Mesenchymal stem cell (in vitro differentiated cells and primary cell): ENCODE results near the gene USH2A.

Experiments
- DNase-seq: peaks from one replicate; pipeline ENCODE4 v3.0.0-alpha.2; 2013
- H2AFZ ChIP-seq: one replicate; pipeline ENCODE4 v1.6.1; 2013; ENCODE audit warnings: low read depth, mild to moderate bottlenecking, control low read depth, inconsistent platforms, low read length, moderate library complexity
- H2AK5ac ChIP-seq: 2 replicates; pipeline ENCODE4 v1.6.1; 2013; ENCODE audit warnings: low read length, moderate library complexity, mild to moderate bottlenecking, inconsistent platforms; ENCODE audit not compliant: severe bottlenecking
- H2BK120ac ChIP-seq: one replicate; pipeline ENCODE4 v1.6.1; 2013; ENCODE audit warnings: low read depth, mild to moderate bottlenecking, inconsistent platforms, low read length, moderate library complexity
- H2BK12ac ChIP-seq, 2 experiments: one replicate each; pipeline ENCODE4 v1.6.1; 2013; ENCODE audit warnings: inconsistent platforms in 2 of 2, low read length in 2 of 2, mild to moderate bottlenecking in 2 of 2, moderate library complexity in 2 of 2, control low read depth in 1 of 2
- H2BK15ac ChIP-seq: one replicate; pipeline ENCODE4 v1.6.1; 2013; ENCODE audit warnings: mild to moderate bottlenecking, low read depth, inconsistent platforms; ENCODE audit not compliant: poor library complexity, severe bottlenecking
- H2BK5ac ChIP-seq: 2 replicates; pipeline ENCODE4 v1.6.1; 2013; ENCODE audit warnings: low read depth, mild to moderate bottlenecking, low read length, control low read depth, inconsistent platforms; ENCODE audit not compliant: poor library complexity, severe bottlenecking
- H3K14ac ChIP-seq, 2 experiments: one replicate each; pipeline ENCODE4 v1.6.1; 2013; ENCODE audit warnings: inconsistent platforms in 2 of 2, low read length in 2 of 2, control low read depth in 1 of 2, mild to moderate bottlenecking in 1 of 2, moderate library complexity in 1 of 2
- H3K18ac ChIP-seq, 2 experiments: one replicate each; pipeline ENCODE4 v1.6.1; 2013; ENCODE audit warnings: inconsistent platforms in 2 of 2, low read length in 2 of 2, control low read depth in 1 of 2, low read depth in 1 of 2, mild to moderate bottlenecking in 1 of 2
- H3K23ac ChIP-seq, 2 experiments: one replicate each; pipeline ENCODE4 v1.6.1; 2013; ENCODE audit warnings: inconsistent platforms in 2 of 2, low read length in 2 of 2, mild to moderate bottlenecking in 2 of 2, moderate library complexity in 2 of 2, control low read depth in 1 of 2
- H3K27ac ChIP-seq: 2 replicates; pipeline ENCODE4 v1.5.1; 2013; ENCODE audit warnings: mild to moderate bottlenecking, moderate library complexity, low read length, control low read depth, inconsistent platforms; ENCODE audit not compliant: poor library complexity, severe bottlenecking
- H3K27me3 ChIP-seq, 2 experiments: 2 replicates each; pipeline versions ENCODE4 v1.6.1 to v1.7.0; 2013; ENCODE audit warnings: low read length in 2 of 2, mild to moderate bottlenecking in 2 of 2, moderate library complexity in 2 of 2, control low read depth in 1 of 2, inconsistent platforms in 1 of 2; ENCODE audit not compliant: control insufficient read depth in 1 of 2, insufficient read depth in 1 of 2
- H3K36me3 ChIP-seq, 2 experiments: 2 replicates each; pipeline versions ENCODE4 v1.6.1 to v1.7.0; 2013; ENCODE audit warnings: low read length in 2 of 2, control low read depth in 1 of 2, inconsistent platforms in 1 of 2, low read depth in 1 of 2, mild to moderate bottlenecking in 1 of 2; ENCODE audit not compliant: insufficient read depth in 2 of 2, control insufficient read depth in 1 of 2
- H3K4ac ChIP-seq, 2 experiments: one replicate each; pipeline ENCODE4 v1.6.1; 2013; ENCODE audit warnings: inconsistent platforms in 2 of 2, low read length in 2 of 2, mild to moderate bottlenecking in 2 of 2, moderate library complexity in 2 of 2, control low read depth in 1 of 2, low read depth in 1 of 2
- H3K4me1 ChIP-seq: 2 replicates; pipeline ENCODE4 v1.6.1; 2013; ENCODE audit warnings: low read depth, low read length, control low read depth; ENCODE audit not compliant: control insufficient read depth, insufficient read depth
- H3K4me2 ChIP-seq: 2 replicates; pipeline ENCODE4 v1.6.1; 2013; ENCODE audit warnings: low read length, mild to moderate bottlenecking, inconsistent platforms; ENCODE audit not compliant: poor library complexity, severe bottlenecking
- H3K4me3 ChIP-seq, 2 experiments: 2 replicates each; pipeline versions ENCODE4 v1.5.1 to v1.7.0; 2013; ENCODE audit warnings: low read length in 2 of 2, mild to moderate bottlenecking in 2 of 2, control low read depth in 1 of 2, low read depth in 1 of 2; ENCODE audit not compliant: insufficient read depth in 1 of 2
- H3K79me1 ChIP-seq: replicated peaks from 2 replicates; pipeline ENCODE4 v1.6.1; 2013; ENCODE audit warnings: mild to moderate bottlenecking, control low read depth, low read length, inconsistent platforms; ENCODE audit not compliant: poor library complexity, severe bottlenecking
- H3K9ac ChIP-seq: 2 replicates; pipeline ENCODE4 v1.7.0; 2013; ENCODE audit warnings: mild to moderate bottlenecking, low read length, moderate library complexity
- H3K9me3 ChIP-seq: 2 replicates; pipeline ENCODE4 v1.7.0; 2013; ENCODE audit warnings: mild to moderate bottlenecking, low read length; ENCODE audit not compliant: control insufficient read depth
- H4K8ac ChIP-seq: one replicate; pipeline ENCODE4 v1.6.1; 2013; ENCODE audit warnings: inconsistent platforms, mild to moderate bottlenecking, low read length, moderate library complexity
- H4K91ac ChIP-seq: one replicate; pipeline ENCODE4 v1.6.1; 2013; ENCODE audit warnings: mild to moderate bottlenecking, low read length, inconsistent platforms
- WGBS: methylation state at CpG from one replicate; pipeline ENCODE4 v1.1.7; 2013; ENCODE audit warnings: mixed read lengths; 5-methylcytosine and 5-hydroxymethylcytosine counted together

Gene USH2A

DNA sequence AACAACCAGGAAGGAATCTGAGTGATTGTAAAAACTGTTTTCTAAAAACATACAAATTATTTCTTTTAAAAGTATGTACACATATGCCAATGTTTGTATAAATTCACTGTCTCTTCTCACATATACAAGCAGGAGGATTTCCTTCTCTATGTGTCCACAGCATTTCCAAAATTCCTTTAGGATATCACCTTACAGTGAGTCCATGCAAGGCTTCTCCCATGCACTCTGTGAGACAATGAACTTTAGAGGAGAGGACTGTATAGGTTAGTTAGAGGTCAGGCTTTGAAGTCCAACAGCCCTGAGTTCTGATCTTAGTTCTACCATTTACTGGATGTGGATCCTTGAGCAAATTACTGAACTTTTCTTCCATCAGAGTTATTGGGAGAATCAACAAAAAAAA, 34.1 kb upstream of the USH2A start:
- no peak overlapping the region for H3K23ac ChIP-seq
- no peak overlapping the region for H3K27ac ChIP-seq
- no peak overlapping the region for H2AFZ ChIP-seq
- H2BK15ac ChIP-seq, result no peak overlapping the region
- no peak overlapping the region for H4K8ac ChIP-seq
- H2BK5ac ChIP-seq, result no peak overlapping the region
- no peak overlapping the region for H3K14ac ChIP-seq
- H3K4me2 ChIP-seq, result no peak overlapping the region
- no peaks in the 10 kb centered on the region for H3K36me3 ChIP-seq
- no peak overlapping the region for H3K4me3 ChIP-seq
- no peaks in the 10 kb centered on the region for H3K79me1 ChIP-seq
- no peak overlapping the region for H2AK5ac ChIP-seq
- no peak overlapping the region for H2BK120ac ChIP-seq
- DNase-seq, result no peak
- H3K27me3 ChIP-seq, result no peaks in the 10 kb centered on the region
- peaks cover 2% of the 10 kb centered on the region for H3K4me1 ChIP-seq
- H3K9me3 ChIP-seq, result no peaks in the 10 kb centered on the region
- no peak overlapping the region for H3K9ac ChIP-seq
- no peak overlapping the region for H3K18ac ChIP-seq
- no peak overlapping the region for H4K91ac ChIP-seq
- no peak overlapping the region for H2BK12ac ChIP-seq
- no peak overlapping the region for H3K4ac ChIP-seq

DNA sequence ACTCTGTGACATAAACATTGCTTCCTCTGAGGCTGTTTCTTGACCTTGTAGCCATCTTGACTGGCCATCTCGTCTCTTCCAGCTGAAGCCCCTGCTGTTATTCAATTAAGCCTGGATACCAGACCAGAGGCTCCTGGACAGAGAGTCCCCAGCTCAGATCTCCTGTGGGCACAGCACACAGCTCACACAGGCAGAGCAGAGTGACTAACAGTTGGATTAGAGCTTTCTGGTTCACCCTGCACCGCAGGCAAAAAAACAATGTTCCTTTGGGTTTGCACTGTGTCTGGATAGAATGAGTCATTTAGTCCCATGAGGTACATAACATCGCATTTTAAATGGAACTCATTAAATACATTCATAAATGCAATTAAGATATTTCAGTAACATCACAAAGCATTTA, 33.4 kb upstream of the USH2A start:
- H3K27me3 ChIP-seq, result no peaks in the 10 kb centered on the region
- H3K9me3 ChIP-seq, result no peaks in the 10 kb centered on the region
- no peak overlapping the region for H2BK15ac ChIP-seq
- H2BK5ac ChIP-seq, result no peak overlapping the region
- no peak overlapping the region for H3K14ac ChIP-seq
- H3K4me1 ChIP-seq, result peaks cover 2% of the 10 kb centered on the region
- no peaks in the 10 kb centered on the region for H3K36me3 ChIP-seq
- H3K18ac ChIP-seq, result peak overlapping the region in 1 of 2 experiments; percentile 80
- no peak overlapping the region for H2BK12ac ChIP-seq
- H2AFZ ChIP-seq, result peak overlapping the region; percentile 82
- H4K8ac ChIP-seq, result no peak overlapping the region
- H3K9ac ChIP-seq, result no peak overlapping the region
- no peak overlapping the region for H3K4me3 ChIP-seq
- no peak overlapping the region for H2AK5ac ChIP-seq
- WGBS, result 40% methylated on average over 2 of the region's 3 CpGs
- peak overlapping the region; percentile 72 for H3K27ac ChIP-seq
- DNase-seq, result peak; percentile 75
- no peaks in the 10 kb centered on the region for H3K79me1 ChIP-seq
- H3K4me2 ChIP-seq, result no peak overlapping the region
- H3K4ac ChIP-seq, result no peak overlapping the region
- H2BK120ac ChIP-seq, result no peak overlapping the region
- H4K91ac ChIP-seq, result no peak overlapping the region
- no peak overlapping the region for H3K23ac ChIP-seq

DNA sequence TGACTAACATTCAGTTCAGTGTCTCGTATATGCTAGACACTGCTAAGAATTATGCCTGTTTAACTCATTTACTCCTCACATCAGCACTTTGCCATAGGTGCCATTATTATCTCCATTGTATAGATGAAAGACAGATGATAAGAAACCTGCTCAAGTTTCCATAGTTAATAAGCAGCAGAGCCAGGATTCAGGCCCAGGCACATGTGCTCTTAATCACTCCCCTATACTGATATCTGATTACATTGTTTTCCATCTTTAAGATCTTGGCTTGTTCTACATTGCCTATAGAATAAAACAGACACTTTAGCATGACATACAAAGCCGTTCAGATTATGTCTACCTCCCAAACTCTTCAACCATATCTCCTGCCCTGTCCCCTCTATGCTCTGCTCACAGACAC, 30.5 kb upstream of the USH2A start:
- H2BK15ac ChIP-seq, result peak overlapping the region; percentile 5
- H3K4me1 ChIP-seq, result peaks cover 2% of the 10 kb centered on the region
- H3K14ac ChIP-seq, result no peak overlapping the region
- no peaks in the 10 kb centered on the region for H3K27me3 ChIP-seq
- H2BK120ac ChIP-seq, result no peak overlapping the region
- no peak overlapping the region for H3K4me3 ChIP-seq
- no peak overlapping the region for H3K9ac ChIP-seq
- H2BK12ac ChIP-seq, result no peak overlapping the region
- H3K9me3 ChIP-seq, result no peaks in the 10 kb centered on the region
- no peak for DNase-seq
- no peak overlapping the region for H3K18ac ChIP-seq
- no peak overlapping the region for H3K23ac ChIP-seq
- no peak overlapping the region for H3K27ac ChIP-seq
- H2BK5ac ChIP-seq, result no peak overlapping the region
- no peak overlapping the region for H4K8ac ChIP-seq
- no peaks in the 10 kb centered on the region for H3K36me3 ChIP-seq
- no peak overlapping the region for H3K4ac ChIP-seq
- no peaks in the 10 kb centered on the region for H3K79me1 ChIP-seq
- no peak overlapping the region for H3K4me2 ChIP-seq
- H2AK5ac ChIP-seq, result no peak overlapping the region
- no peak overlapping the region for H4K91ac ChIP-seq
- H2AFZ ChIP-seq, result no peak overlapping the region
- 91% methylated on average over 2 of the region's 2 CpGs for WGBS

DNA sequence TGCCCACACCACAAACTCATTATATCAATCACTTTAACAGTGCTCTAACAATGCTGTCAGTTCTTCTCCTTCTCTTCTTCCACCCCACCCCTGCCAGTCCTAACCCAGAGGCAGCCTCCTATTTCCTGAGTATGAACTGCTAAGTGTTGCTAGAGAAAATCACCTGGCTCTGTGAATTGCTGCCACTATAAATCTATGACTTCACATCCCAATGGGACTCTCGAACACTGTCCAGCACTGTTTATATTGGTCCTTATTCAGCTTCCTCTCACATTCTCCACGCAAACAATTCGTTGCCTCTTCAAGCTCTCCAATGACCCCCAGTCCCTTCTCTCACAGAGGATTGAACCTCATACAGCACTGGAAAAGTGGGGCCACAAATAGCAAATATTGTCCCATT, 27.0 kb upstream of the USH2A start:
- no peak overlapping the region for H2AFZ ChIP-seq
- H3K4me2 ChIP-seq, result no peak overlapping the region
- H3K4me3 ChIP-seq, result no peak overlapping the region
- no peak overlapping the region for H4K91ac ChIP-seq
- no peak overlapping the region for H2BK120ac ChIP-seq
- no peak overlapping the region for H3K27ac ChIP-seq
- H3K18ac ChIP-seq, result no peak overlapping the region
- H3K9ac ChIP-seq, result no peak overlapping the region
- H3K9me3 ChIP-seq, result no peaks in the 10 kb centered on the region
- no peak overlapping the region for H2BK5ac ChIP-seq
- H3K27me3 ChIP-seq, result no peaks in the 10 kb centered on the region
- no peaks in the 10 kb centered on the region for H3K4me1 ChIP-seq
- WGBS, result 14% methylated on average over 3 of the region's 3 CpGs
- no peak overlapping the region for H2AK5ac ChIP-seq
- no peaks in the 10 kb centered on the region for H3K79me1 ChIP-seq
- H2BK12ac ChIP-seq, result no peak overlapping the region
- H3K4ac ChIP-seq, result no peak overlapping the region
- no peak for DNase-seq
- H3K36me3 ChIP-seq, result no peaks in the 10 kb centered on the region
- no peak overlapping the region for H3K14ac ChIP-seq
- no peak overlapping the region for H3K23ac ChIP-seq
- no peak overlapping the region for H2BK15ac ChIP-seq
- H4K8ac ChIP-seq, result no peak overlapping the region
